Measurements from ENCODE around the gene LGI4.

LGI4 gene

DNA sequence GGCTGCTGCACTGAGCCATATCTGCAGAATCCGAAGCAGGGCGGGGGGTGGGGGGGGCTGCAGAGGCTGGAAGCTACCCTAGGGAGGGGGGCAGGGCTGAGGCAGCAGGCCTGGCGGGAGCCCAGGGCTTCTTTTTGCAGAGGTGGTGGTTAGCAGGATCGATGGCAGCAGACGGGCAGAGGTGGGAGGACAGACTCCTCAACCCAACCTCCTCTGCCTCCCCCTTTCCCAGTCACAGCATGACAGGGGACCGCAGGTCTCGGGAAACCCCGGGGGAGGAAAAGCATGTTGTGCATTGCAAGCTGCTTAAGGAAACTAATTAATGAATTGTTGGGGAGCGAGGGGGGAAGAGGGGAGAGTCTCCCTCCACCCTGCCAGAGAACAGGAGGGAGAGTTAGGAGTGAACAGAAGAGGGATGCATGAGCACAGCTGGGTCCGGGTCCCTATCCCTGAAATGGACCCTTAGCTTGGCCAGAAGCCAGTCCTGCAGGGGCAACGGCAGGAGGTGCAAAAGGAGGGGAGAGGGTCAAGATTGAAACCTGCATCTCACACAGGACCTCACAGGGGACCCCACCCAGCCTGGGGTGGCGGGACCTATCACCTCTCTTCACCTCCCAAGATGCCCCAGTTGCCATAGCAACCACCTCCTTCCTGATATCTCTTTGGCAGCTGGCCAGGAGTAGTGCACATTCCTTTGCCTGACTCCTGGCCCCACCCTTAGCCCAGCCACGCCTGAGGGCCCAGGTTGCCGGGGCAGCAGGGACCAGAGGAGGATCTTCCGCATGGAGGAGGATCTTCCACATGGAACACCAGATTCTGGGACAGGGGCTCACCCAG is 10.0 kb upstream of the LGI4 start:
- peaks cover 20 to 41% of the 10 kb centered on the region in 2 donors for H3K27me3 ChIP-seq (ENCODE audit: control insufficient read depth in 1 of 2, insufficient read depth in 2 of 2, low read length in 2 of 2)
- no peaks in the 10 kb centered on the region for H3K36me3 ChIP-seq (ENCODE audit: insufficient read depth, low read length)
- no peak overlapping the region for H3K27ac ChIP-seq (ENCODE audit: low read depth, low read length)
- peaks cover 21% of the 10 kb centered on the region for H3K4me1 ChIP-seq (ENCODE audit: insufficient read depth, low read length)
- H3K4me3 ChIP-seq (ENCODE audit: low read depth in 1 of 2, low read length in 2 of 2), result no peak overlapping the region
- no peaks in the 10 kb centered on the region for H3K9me3 ChIP-seq (ENCODE audit: low read length)
- no peak overlapping the region for H3K9ac ChIP-seq (ENCODE audit: low read length)

- no peak overlapping the region for H3K4me3 ChIP-seq (ENCODE audit: low read depth in 1 of 2, low read length in 2 of 2)
- no peaks in the 10 kb centered on the region for H3K36me3 ChIP-seq (ENCODE audit: insufficient read depth, low read length)
Observed at GRCh38 chr19:35144259-35144599, 9.4 kb upstream of the LGI4 start.

DNA sequence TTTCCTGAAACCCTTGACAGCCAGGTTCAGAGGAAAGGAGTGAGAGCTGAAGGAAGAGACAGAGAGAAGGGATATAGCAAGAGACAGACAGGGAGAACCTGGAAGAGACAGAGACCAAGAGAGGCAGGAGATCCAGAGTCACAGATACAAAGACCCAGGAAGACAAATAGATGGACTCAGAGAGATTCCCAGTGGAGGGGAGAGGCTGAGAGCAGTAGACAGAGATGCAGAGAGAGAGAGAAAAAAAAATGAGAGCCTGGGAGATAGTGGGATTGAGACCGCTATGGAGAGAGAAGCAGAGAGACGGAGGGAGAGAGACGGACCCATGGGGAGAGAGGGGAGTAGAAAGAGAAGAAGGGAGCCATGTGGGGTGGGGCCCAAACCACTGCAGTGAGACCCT is 9.0 kb upstream of the LGI4 start:
- H3K4me3 ChIP-seq (ENCODE audit: low read depth in 1 of 2, low read length in 2 of 2), result no peak overlapping the region
- no peak overlapping the region for H3K9ac ChIP-seq (ENCODE audit: low read length)
- H3K27ac ChIP-seq (ENCODE audit: low read depth, low read length), result no peak overlapping the region
- no peaks in the 10 kb centered on the region for H3K9me3 ChIP-seq (ENCODE audit: low read length)
- no peaks in the 10 kb centered on the region for H3K36me3 ChIP-seq (ENCODE audit: insufficient read depth, low read length)
- peaks cover 21% of the 10 kb centered on the region for H3K4me1 ChIP-seq (ENCODE audit: insufficient read depth, low read length)
- peaks cover 20 to 51% of the 10 kb centered on the region in 2 donors for H3K27me3 ChIP-seq (ENCODE audit: control insufficient read depth in 1 of 2, insufficient read depth in 2 of 2, low read length in 2 of 2)

More at GRCh38 chr19:35144259-35144599, 9.4 kb upstream of the LGI4 start:
- Histone ChIP-seq H3K27ac (ENCODE audit: low read depth, low read length) (no peak overlapping the region), H3K9ac (ENCODE audit: low read length) (no peak overlapping the region), H3K9me3 (ENCODE audit: low read length) (no peaks in the 10 kb centered on the region), H3K27me3 (ENCODE audit: control insufficient read depth in 1 of 2, insufficient read depth in 2 of 2, low read length in 2 of 2) (peaks cover 20 to 47% of the 10 kb centered on the region in 2 donors), H3K4me1 (ENCODE audit: insufficient read depth, low read length) (peaks cover 21% of the 10 kb centered on the region)

DNA sequence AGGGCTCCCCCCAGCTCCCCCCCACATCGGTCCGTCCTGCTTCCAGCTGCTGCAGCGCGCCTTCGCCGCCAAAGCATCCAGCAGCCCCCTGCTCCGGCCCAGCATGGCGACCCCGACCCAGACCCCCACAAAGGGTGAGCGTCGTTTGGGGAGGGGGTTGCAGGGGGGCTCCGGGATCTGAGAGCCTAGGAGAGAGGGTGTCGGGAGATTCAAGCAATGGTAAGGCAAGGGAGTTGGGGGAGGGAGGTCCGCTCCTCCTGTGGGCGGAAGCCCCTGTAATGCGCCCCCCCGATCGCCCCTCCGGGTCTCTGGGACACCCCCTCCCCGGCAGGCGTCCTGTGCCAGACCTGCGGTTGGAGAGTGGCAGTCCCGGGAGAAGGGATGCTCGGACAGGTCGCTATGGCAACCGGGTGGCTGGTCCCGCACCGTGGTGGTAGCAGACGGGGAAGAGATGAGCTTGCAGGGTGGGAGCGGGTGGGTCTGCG is 8.4 kb upstream of the LGI4 start, which contains the start of gene FXYD7:
TSS of gene FXYD7 (plus strand) at position 25 of the 485 bp plus-strand sequence. CDS start at position 104, 79 bp downstream.
- H3K9ac ChIP-seq (ENCODE audit: low read length), result no peak within 1 kb of the TSS
- no peak within 1 kb of the TSS for H3K27ac ChIP-seq (ENCODE audit: low read depth, low read length)
- peaks cover 21% of the 10 kb centered on the region for H3K4me1 ChIP-seq (ENCODE audit: insufficient read depth, low read length)
- H3K9me3 ChIP-seq (ENCODE audit: low read length), result no peaks in the 10 kb centered on the region
- H3K36me3 ChIP-seq (ENCODE audit: insufficient read depth, low read length), result no peaks in the 10 kb centered on the region
- H3K27me3 ChIP-seq (ENCODE audit: control insufficient read depth in 1 of 2, insufficient read depth in 2 of 2, low read length in 2 of 2), result peaks cover 20 to 57% of the 10 kb centered on the region in 2 donors
- peak within 1 kb of the TSS in 1 of 2 donors; percentile 23 for H3K4me3 ChIP-seq (ENCODE audit: low read depth in 1 of 2, low read length in 2 of 2)

GRCh38 chr19:35142606-35143230 is 7.9 kb upstream of the LGI4 start:
- H3K27me3 ChIP-seq (ENCODE audit: control insufficient read depth in 1 of 2, insufficient read depth in 2 of 2, low read length in 2 of 2), result peaks cover 20 to 59% of the 10 kb centered on the region in 2 donors
- H3K9me3 ChIP-seq (ENCODE audit: low read length), result no peaks in the 10 kb centered on the region
- no peaks in the 10 kb centered on the region for H3K36me3 ChIP-seq (ENCODE audit: insufficient read depth, low read length)
- H3K27ac ChIP-seq (ENCODE audit: low read depth, low read length), result no peak overlapping the region
- peak overlapping the region in 1 of 2 donors; percentile 23 for H3K4me3 ChIP-seq (ENCODE audit: low read depth in 1 of 2, low read length in 2 of 2)
- peaks cover 21% of the 10 kb centered on the region for H3K4me1 ChIP-seq (ENCODE audit: insufficient read depth, low read length)
- H3K9ac ChIP-seq (ENCODE audit: low read length), result no peak overlapping the region

GRCh38 chr19:35141837-35142605 is 7.2 kb upstream of the LGI4 start:
- Histone ChIP-seq H3K4me3 (ENCODE audit: low read depth in 1 of 2, low read length in 2 of 2) (peak overlapping the region in 1 of 2 donors; percentile 23), H3K36me3 (ENCODE audit: insufficient read depth, low read length) (no peaks in the 10 kb centered on the region), H3K27ac (ENCODE audit: low read depth, low read length) (no peak overlapping the region), H3K9me3 (ENCODE audit: low read length) (no peaks in the 10 kb centered on the region), H3K27me3 (ENCODE audit: control insufficient read depth in 1 of 2, insufficient read depth in 2 of 2, low read length in 2 of 2) (peaks cover 20 to 59% of the 10 kb centered on the region in 2 donors), H3K4me1 (ENCODE audit: insufficient read depth, low read length) (peaks cover 21% of the 10 kb centered on the region), H3K9ac (ENCODE audit: low read length) (no peak overlapping the region)

DNA sequence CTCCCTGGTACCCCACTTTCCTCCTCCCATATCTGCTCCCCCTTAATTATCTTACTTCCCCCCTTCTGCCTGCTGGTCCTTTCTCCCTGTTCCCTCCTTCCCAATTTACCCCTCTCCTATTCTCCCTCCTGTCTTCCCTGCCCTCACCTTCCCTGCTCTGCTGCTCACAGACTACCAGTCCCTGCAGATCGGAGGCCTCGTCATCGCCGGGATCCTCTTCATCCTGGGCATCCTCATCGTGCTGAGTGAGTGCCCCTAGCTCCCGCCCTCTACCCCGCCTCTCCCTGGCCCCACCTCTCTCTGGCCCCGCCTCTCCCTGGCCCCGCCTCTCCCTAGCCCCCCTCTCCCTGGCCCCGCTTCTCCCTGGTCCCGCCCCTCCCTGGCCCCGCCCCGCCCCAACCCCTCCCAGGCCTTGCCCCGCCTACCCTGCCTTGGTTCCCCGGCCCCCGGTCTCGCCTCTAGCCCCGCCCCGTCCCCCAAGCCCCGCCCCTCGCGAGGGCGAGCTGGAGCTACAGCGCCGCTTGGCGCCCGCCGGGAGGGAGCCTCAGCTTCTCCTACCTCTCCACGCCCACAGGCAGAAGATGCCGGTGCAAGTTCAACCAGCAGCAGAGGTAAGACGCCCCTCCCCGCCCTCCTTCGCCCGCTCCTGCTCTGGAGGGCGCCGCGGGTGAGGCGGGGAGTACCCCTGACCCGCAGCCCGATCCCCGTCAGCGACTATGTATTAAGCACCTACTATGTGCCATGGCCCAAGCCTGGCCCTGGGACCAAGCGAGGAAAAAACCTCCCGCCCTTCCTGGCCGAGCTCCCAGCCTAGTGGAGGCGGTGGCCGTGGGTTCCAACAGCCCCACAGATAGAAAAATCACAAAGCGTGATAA is 6.3 kb upstream of the LGI4 start:
- H3K4me3 ChIP-seq (ENCODE audit: low read depth in 1 of 2, low read length in 2 of 2), result peak overlapping the region in 1 of 2 donors; percentile 43
- H3K27ac ChIP-seq (ENCODE audit: low read depth, low read length), result peak overlapping the region; percentile 34
- H3K4me1 ChIP-seq (ENCODE audit: insufficient read depth, low read length), result peaks cover 21% of the 10 kb centered on the region
- no peaks in the 10 kb centered on the region for H3K9me3 ChIP-seq (ENCODE audit: low read length)
- H3K9ac ChIP-seq (ENCODE audit: low read length), result peak overlapping the region; percentile 34
- peaks cover 20 to 59% of the 10 kb centered on the region in 2 donors for H3K27me3 ChIP-seq (ENCODE audit: control insufficient read depth in 1 of 2, insufficient read depth in 2 of 2, low read length in 2 of 2)
- no peaks in the 10 kb centered on the region for H3K36me3 ChIP-seq (ENCODE audit: insufficient read depth, low read length)

GRCh38 chr19:35140207-35140961 is 5.5 kb upstream of the LGI4 start:
- H3K36me3 ChIP-seq (ENCODE audit: insufficient read depth, low read length), result no peaks in the 10 kb centered on the region
- peak overlapping the region; percentile 34 for H3K9ac ChIP-seq (ENCODE audit: low read length)
- H3K27ac ChIP-seq (ENCODE audit: low read depth, low read length), result peak overlapping the region; percentile 34
- peaks cover 24% of the 10 kb centered on the region for H3K4me1 ChIP-seq (ENCODE audit: insufficient read depth, low read length)
- peaks cover 20 to 59% of the 10 kb centered on the region in 2 donors for H3K27me3 ChIP-seq (ENCODE audit: control insufficient read depth in 1 of 2, insufficient read depth in 2 of 2, low read length in 2 of 2)
- peak overlapping the region in 1 of 2 donors; percentile 43 for H3K4me3 ChIP-seq (ENCODE audit: low read depth in 1 of 2, low read length in 2 of 2)
- no peaks in the 10 kb centered on the region for H3K9me3 ChIP-seq (ENCODE audit: low read length)

DNA sequence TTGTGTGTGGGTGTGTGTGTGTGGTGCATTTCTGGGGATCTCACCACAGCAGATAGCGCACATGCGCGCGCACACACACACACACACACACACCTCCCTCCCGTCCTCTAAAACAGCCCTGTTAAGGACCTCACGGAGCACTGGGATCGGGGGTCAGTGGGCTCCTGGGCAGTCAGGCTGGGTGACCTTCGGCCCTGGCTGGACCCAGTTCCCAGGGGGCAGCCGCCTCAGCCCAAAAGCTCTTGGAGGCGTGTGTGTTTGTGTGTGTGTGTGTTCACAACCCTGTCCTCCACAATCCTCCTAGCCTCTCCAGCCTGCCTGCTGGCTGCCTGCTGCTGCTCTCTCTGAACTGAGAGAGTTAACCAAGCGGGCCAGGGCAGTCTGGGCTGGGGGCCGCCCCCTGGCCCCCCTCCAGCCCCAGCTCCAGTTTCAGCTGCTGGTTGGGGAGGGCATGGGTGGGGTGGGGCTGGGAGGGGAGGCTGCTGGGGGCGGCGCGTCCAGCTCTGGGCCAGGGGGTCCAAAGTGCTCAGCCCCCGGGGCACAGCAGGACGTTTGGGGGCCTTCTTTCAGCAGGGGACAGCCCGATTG is 3.5 kb upstream of the LGI4 start, which contains the start of gene FXYD1:
TSS of gene FXYD1 (plus strand) at position 520 of the 588 bp plus-strand sequence. CDS start 1,256 bp downstream, outside the sequence.
- no peaks in the 10 kb centered on the region for H3K36me3 ChIP-seq (ENCODE audit: insufficient read depth, low read length)
- H3K9ac ChIP-seq (ENCODE audit: low read length), result no peak within 1 kb of the TSS
- peak within 1 kb of the TSS; percentile 7 to 43 for H3K4me3 ChIP-seq (ENCODE audit: low read depth in 1 of 2, low read length in 2 of 2)
- H3K4me1 ChIP-seq (ENCODE audit: insufficient read depth, low read length), result peaks cover 24% of the 10 kb centered on the region
- no peaks in the 10 kb centered on the region for H3K9me3 ChIP-seq (ENCODE audit: low read length)
- peaks cover 12 to 42% of the 10 kb centered on the region in 2 donors for H3K27me3 ChIP-seq (ENCODE audit: control insufficient read depth in 1 of 2, insufficient read depth in 2 of 2, low read length in 2 of 2)
- H3K27ac ChIP-seq (ENCODE audit: low read depth, low read length), result peak within 1 kb of the TSS; percentile 23
